ENCODE data around the gene CHST11. TPM values are rescaled to one million over a fixed set of nuclear protein-coding genes. Genes with fewer than 3 reads are reported as not detected.

CHST11 gene
- total RNA-seq, 1 experiment from 2014 or later: 6.7 TPM

- no peaks in the 10 kb centered on the region for H3K9me3 ChIP-seq (ENCODE audit: control insufficient read depth, low read depth, low read length)
- no peak overlapping the region for H4K8ac ChIP-seq (replicated peaks; ENCODE audit: insufficient read length, low read depth, low read length)
- H3K4ac ChIP-seq (ENCODE audit: low read depth, low read length): no peak overlapping the region
- H3K27ac ChIP-seq (ENCODE audit: insufficient read length, low read depth, low read length): no peak overlapping the region
- H3T11ph ChIP-seq (ENCODE audit: low read length): no peak overlapping the region
- no peak overlapping the region for H3K56ac ChIP-seq (ENCODE audit: insufficient read length, low read depth, low read length)
- H2BK120ac ChIP-seq (ENCODE audit: low read depth, low read length, poor library complexity, severe bottlenecking): no peak overlapping the region
- TF ChIP-seq, protein P1, sequence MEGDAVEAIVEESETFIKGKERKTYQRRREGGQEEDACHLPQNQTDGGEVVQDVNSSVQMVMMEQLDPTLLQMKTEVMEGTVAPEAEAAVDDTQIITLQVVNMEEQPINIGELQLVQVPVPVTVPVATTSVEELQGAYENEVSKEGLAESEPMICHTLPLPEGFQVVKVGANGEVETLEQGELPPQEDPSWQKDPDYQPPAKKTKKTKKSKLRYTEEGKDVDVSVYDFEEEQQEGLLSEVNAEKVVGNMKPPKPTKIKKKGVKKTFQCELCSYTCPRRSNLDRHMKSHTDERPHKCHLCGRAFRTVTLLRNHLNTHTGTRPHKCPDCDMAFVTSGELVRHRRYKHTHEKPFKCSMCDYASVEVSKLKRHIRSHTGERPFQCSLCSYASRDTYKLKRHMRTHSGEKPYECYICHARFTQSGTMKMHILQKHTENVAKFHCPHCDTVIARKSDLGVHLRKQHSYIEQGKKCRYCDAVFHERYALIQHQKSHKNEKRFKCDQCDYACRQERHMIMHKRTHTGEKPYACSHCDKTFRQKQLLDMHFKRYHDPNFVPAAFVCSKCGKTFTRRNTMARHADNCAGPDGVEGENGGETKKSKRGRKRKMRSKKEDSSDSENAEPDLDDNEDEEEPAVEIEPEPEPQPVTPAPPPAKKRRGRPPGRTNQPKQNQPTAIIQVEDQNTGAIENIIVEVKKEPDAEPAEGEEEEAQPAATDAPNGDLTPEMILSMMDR (conservative IDR thresholded peaks at IDR 0.05): no peak
- H3K4me3 Mint-ChIP-seq: no peak overlapping the region
- H2BK12ac ChIP-seq (ENCODE audit: insufficient read length, low read depth, low read length): no peak overlapping the region
- no peaks in the 10 kb centered on the region for H3K36me3 Mint-ChIP-seq (ENCODE audit: insufficient read depth in 1 of 3, low read depth in 3 of 3)
- no peak overlapping the region for H3K23ac ChIP-seq (ENCODE audit: insufficient read length, low read depth, low read length)
- no peak overlapping the region for H4K5ac ChIP-seq (ENCODE audit: insufficient read length, low read depth, low read length)
- H4K20me1 ChIP-seq (ENCODE audit: control insufficient read depth, insufficient read depth, insufficient read length): no peaks in the 10 kb centered on the region
- no peak overlapping the region for H4K91ac ChIP-seq (ENCODE audit: insufficient read length, low read depth, low read length)
- H3K9ac ChIP-seq (ENCODE audit: extremely low read depth, insufficient read length, low read length): no peak overlapping the region
- H3K79me2 ChIP-seq (ENCODE audit: insufficient read depth, low read length): no peaks in the 10 kb centered on the region; the same call in 1 of the 2 replicates
- H2BK20ac ChIP-seq (ENCODE audit: low read depth, low read length, poor library complexity, severe bottlenecking): no peak overlapping the region
- H3K14ac ChIP-seq (ENCODE audit: insufficient read depth, low read length): no peak overlapping the region
- H3K27ac Mint-ChIP-seq: no peak overlapping the region
- no peaks in the 10 kb centered on the region for H3K9me3 Mint-ChIP-seq
- no peaks in the 10 kb centered on the region for H3K4me1 ChIP-seq (ENCODE audit: insufficient read depth, low read length)
- H2BK5ac ChIP-seq (ENCODE audit: insufficient read length, low read length): no peak overlapping the region
- no peak overlapping the region for H2AK5ac ChIP-seq (ENCODE audit: insufficient read length, low read length)
- H3K4me2 ChIP-seq (ENCODE audit: insufficient read depth, insufficient read length, low read length): no peak overlapping the region
- no CpG with 5 or more reads among the region's 3 CpGs for WGBS (ENCODE audit: extremely low coverage, insufficient read length, low lambda C conversion rate)
- H2AFZ ChIP-seq (ENCODE audit: low read length): no peak overlapping the region
- no peak overlapping the region for H3K18ac ChIP-seq (ENCODE audit: insufficient read length, low read depth, low read length)
- H3K4me1 Mint-ChIP-seq: peaks cover 25 to 32% of the 10 kb centered on the region in 2 experiments
- no peaks in the 10 kb centered on the region for H3K27me3 ChIP-seq (ENCODE audit: insufficient read depth, low read length)
- no peak overlapping the region for H2BK15ac ChIP-seq (ENCODE audit: low read depth, low read length)
- H3K27me3 Mint-ChIP-seq (ENCODE audit: low read depth): no peaks in the 10 kb centered on the region; the same call in 1 of the 2 replicates
- H3K79me1 ChIP-seq (ENCODE audit: insufficient read depth, low read depth, low read length, poor library complexity, severe bottlenecking): no peaks in the 10 kb centered on the region
- no peaks in the 10 kb centered on the region for H3K23me2 ChIP-seq (ENCODE audit: insufficient read length, low read depth, low read length, poor library complexity, severe bottlenecking)
- DNase-seq: no peak
These were observed 14.6 kb downstream of the CHST11 start for GRCh38 chr12:104471336-104471735.
